OCI-LY3 (cell line): Measurements from ENCODE around the gene PRR36.

Experiments
- EZH2phosphoT487 ChIP-seq: fragments of 200-600 bp; shearing (Covaris generic); IDR thresholded peaks from 2 replicates; pipeline ENCODE4 v1.6.1; 2018; ENCODE audit warnings: antibody characterized with exemption, mixed run types, low read depth
- TF ChIP-seq, protein P1 (sequence below): fragments of 200-600, 300-600 bp; sonication (generic); IDR thresholded peaks from 2 replicates; pipeline ENCODE4 v1.5.1; 2014; ENCODE audit warnings: antibody characterized with exemption, low read length, low read depth

DNA sequence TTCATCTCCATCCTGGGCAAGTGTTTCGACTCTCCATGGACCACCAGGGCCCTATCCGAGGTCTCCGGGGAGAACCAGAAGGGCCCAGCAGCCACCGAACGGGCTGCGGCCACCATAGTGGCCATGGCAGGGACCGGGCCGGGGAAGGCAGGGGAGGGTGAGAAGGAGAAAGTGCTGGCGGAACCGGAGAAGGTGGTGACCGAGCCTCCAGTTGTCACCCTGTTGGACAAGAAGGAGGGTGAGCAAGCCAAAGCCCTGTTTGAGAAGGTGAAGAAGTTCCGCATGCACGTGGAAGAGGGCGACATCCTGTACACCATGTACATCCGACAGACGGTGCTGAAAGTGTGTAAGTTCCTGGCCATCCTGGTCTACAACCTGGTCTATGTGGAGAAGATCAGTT, 24.8 kb upstream of the PRR36 start:
- TF ChIP-seq, protein P1, sequence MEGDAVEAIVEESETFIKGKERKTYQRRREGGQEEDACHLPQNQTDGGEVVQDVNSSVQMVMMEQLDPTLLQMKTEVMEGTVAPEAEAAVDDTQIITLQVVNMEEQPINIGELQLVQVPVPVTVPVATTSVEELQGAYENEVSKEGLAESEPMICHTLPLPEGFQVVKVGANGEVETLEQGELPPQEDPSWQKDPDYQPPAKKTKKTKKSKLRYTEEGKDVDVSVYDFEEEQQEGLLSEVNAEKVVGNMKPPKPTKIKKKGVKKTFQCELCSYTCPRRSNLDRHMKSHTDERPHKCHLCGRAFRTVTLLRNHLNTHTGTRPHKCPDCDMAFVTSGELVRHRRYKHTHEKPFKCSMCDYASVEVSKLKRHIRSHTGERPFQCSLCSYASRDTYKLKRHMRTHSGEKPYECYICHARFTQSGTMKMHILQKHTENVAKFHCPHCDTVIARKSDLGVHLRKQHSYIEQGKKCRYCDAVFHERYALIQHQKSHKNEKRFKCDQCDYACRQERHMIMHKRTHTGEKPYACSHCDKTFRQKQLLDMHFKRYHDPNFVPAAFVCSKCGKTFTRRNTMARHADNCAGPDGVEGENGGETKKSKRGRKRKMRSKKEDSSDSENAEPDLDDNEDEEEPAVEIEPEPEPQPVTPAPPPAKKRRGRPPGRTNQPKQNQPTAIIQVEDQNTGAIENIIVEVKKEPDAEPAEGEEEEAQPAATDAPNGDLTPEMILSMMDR: no peak
- no peak for TF ChIP-seq EZH2phosphoT487
